ENCODE data around the gene FAM151A.

GRCh38 chr1:54614563-54614962 lies 8.8 kb downstream of the FAM151A start:
- TF ChIP-seq, protein P1, sequence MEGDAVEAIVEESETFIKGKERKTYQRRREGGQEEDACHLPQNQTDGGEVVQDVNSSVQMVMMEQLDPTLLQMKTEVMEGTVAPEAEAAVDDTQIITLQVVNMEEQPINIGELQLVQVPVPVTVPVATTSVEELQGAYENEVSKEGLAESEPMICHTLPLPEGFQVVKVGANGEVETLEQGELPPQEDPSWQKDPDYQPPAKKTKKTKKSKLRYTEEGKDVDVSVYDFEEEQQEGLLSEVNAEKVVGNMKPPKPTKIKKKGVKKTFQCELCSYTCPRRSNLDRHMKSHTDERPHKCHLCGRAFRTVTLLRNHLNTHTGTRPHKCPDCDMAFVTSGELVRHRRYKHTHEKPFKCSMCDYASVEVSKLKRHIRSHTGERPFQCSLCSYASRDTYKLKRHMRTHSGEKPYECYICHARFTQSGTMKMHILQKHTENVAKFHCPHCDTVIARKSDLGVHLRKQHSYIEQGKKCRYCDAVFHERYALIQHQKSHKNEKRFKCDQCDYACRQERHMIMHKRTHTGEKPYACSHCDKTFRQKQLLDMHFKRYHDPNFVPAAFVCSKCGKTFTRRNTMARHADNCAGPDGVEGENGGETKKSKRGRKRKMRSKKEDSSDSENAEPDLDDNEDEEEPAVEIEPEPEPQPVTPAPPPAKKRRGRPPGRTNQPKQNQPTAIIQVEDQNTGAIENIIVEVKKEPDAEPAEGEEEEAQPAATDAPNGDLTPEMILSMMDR (IDR thresholded peaks at IDR 0.05; ENCODE audit: low read length): no peak
- no peak for TF ChIP-seq EZH2 (optimal IDR thresholded peaks at IDR 0.05; ENCODE audit: low read depth, low read length)
- TF ChIP-seq EZH2phosphoT487 (IDR thresholded peaks at IDR 0.05; ENCODE audit: low read length): no peak
